Prostate gland (tissue), 2 donors: ENCODE measurements around the gene POC1B.

Experiments
- POLR2A ChIP-seq: fragments of 450-650 bp; IDR thresholded peaks from one replicate; pipeline ENCODE4 v1.6.1; 2016; ENCODE audit warnings: antibody characterized with exemption, mild to moderate bottlenecking
- POLR2AphosphoS5 ChIP-seq: sonication (generic); formaldehyde crosslinking; IDR thresholded peaks from one replicate; pipeline ENCODE4 v1.6.1; 2017; ENCODE audit warnings: antibody characterized with exemption
- TF ChIP-seq, protein P1 (sequence below), 4 experiments: fragments of 200-600 bp in 2 of 4; fragments of 450-650 bp in 2 of 4; sonication (generic) in 2 of 4; IDR thresholded peaks; 1 replicate in 3 of 4; 2 replicates in 1 of 4; pipeline ENCODE4 v1.5.1; 2016 to 2019; ENCODE audit warnings: antibody characterized with exemption in 4 of 4, mild to moderate bottlenecking in 2 of 4, moderate library complexity in 2 of 4

DNA sequence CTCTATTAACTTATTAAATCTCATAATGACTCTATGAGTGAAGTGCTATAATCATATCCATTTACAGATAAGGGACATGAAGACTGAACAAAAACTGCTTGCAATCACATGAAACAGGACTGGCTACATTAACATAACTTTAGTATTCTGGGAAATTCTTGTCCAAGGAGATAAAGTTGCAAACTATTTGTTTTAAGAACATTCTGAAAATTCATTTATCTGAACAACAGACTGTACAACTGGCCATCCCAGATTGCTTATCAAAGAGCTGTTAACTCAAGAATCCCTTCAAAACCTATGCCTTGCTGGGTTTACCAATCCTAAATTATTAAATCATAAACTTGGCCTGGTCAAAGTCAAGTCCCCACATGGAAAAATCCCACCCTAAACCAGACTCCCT, 39.2 kb upstream of the POC1B start:
- TF ChIP-seq, protein P1, sequence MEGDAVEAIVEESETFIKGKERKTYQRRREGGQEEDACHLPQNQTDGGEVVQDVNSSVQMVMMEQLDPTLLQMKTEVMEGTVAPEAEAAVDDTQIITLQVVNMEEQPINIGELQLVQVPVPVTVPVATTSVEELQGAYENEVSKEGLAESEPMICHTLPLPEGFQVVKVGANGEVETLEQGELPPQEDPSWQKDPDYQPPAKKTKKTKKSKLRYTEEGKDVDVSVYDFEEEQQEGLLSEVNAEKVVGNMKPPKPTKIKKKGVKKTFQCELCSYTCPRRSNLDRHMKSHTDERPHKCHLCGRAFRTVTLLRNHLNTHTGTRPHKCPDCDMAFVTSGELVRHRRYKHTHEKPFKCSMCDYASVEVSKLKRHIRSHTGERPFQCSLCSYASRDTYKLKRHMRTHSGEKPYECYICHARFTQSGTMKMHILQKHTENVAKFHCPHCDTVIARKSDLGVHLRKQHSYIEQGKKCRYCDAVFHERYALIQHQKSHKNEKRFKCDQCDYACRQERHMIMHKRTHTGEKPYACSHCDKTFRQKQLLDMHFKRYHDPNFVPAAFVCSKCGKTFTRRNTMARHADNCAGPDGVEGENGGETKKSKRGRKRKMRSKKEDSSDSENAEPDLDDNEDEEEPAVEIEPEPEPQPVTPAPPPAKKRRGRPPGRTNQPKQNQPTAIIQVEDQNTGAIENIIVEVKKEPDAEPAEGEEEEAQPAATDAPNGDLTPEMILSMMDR (IDR thresholded peaks at IDR 0.05) = no peak
- TF ChIP-seq POLR2AphosphoS5 (no peak), POLR2A (no peak)
